Activated CD8-positive, alpha-beta memory T cell treated with anti-CD3 and anti-CD28 coated beads, Interleukin-2, amount 50 U/mL, for 24 hours (primary cell): ENCODE measurements around the gene PGPEP1.
A peak's percentile ranks its signal among the peaks of the same experiment; 100 is the strongest.
"Not testable (repeated sequence)": the region's sequence is repeated elsewhere in the genome, so short reads cannot be mapped to it uniquely, and the experiment has no call there.

Experiments
- DNase-seq: peaks from one replicate; pipeline ENCODE4 v3.0.0-alpha.2; 2020; ENCODE audit errors: extremely low read depth

The PGPEP1 gene

GRCh38 chr19:18364277-18364825 lies 24.0 kb downstream of the PGPEP1 start:
- DNase-seq: not testable (repeated sequence)

DNA sequence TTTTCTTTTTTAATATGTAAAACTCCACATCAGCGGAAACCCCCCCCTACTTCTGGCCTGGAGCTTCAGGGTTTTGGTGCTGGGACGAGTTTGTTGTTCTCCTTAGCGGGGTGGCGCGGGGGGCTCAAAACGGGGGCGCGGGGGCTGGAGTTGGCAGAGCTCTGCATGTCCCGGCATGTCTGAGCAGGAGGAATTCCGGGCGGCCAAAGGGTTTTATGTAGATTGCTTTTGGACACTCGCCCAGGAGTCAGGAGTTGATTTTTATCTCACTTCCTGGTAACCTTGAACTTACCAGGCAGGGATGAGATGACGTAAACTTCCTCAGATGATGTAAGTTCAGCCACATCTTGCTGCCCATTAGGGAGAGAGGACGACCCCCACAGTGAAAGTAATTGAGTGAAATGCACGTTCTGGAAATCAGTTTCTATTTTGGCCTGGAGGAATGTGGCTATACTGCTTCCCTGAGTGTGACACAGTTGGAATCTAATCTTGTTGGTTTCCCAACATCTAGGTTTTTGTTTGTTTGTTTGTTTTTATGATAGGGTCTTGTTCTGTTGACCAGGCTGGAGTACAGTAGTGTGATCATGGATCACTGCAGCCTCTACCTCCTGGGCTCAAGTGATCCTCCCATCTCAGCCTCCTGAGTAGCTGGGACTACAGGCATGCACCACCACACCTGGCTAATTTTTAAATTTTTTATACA lies 24.6 kb downstream of the PGPEP1 start:
- DNase-seq: no peak

GRCh38 chr19:18366021-18366435 lies 25.6 kb downstream of the PGPEP1 start:
- no peak for DNase-seq

DNA sequence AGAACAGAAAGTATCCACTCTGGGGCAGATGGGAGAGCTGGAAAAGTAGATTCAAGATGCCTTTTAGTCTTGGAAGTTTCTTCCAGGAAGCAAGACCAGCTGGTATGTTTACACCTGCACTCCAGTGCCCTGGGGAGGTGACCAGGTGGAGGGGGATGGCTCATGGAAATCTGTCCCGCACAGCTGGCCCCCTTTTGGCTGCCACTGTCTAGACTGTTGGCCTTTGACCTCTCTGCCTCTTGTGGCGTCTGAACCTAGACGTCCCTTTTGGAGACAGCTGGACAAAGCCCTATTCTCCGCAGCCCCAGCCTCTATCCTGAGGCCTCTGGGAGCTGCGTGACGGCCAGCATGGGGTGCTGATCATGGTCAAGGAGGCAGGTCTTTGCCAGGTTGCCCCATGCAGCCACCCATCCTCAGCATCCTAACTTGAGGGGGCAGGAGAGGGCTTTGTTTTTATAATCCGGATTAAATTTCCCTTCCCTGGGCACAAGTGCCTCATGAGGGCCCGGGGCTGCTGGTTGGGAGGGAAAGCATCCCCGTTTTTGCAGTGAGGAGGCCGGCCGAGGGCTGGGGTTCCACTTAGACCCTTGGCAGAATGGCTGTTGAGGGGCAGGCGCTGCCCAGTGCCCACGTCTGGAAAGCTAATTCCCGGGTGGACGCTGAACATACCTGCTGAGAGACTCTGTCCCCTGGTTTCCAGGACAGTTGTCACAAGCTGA lies 28.3 kb downstream of the PGPEP1 start:
- DNase-seq: no peak

DNA sequence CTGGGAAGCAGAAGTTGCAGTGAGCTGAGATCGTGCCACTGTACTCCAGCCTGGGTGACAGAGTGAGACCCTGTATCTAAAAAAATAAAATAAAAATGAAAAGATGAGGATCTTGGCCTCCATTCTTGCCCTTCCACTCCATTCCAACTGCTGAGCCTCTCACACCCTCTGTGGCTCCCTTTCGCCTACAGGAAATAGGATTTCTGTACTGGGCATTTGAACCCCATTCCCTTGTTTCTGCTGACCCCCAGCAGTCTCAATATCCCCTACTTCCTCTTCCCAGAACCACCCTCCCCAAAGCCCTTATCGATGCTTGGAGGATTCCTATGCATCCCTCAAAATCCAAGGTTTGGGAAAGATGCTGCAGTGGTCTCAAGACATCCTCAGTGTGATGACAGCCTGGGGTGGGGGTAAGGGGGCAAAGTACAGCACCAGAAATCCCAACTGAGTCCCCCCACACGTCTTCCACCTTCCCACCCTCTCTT lies 33.1 kb downstream of the PGPEP1 start:
- DNase-seq: no peak

DNA sequence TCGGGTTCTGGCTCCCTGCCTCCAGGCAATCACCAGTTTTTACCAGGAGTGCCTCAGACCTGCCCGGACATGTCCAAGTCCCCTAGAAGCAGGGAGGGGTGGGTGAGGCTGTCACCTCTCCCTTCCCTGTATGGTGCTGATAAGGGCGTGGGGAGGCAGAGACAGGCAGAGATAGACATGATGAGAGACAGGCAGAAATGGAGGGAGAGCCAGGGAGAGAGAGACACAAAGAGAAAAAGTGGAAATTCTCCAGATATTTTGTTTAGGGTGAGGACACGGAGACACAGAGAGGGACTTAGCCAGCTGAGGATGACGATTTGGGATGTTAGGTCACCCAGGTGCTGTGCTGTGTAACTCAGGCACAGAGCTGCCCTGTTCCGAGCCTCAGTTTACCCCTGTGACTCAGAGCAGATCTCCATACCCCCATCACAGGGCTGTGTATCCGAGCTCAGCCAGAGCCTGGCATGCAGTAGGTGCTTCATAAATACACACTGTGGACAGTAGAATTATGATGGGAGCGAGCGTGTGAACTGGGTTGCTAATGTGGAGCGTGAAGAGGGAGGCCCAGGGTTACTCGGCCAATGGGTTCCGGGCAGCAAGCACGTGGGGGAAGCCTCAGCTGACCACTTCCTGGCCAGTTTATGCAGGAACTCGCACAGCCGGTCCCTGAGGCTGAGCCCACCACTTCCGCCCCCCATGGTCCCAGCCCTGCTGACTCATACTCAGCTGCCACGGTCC lies 33.7 kb downstream of the PGPEP1 start:
- DNase-seq: peak; percentile 23

DNA sequence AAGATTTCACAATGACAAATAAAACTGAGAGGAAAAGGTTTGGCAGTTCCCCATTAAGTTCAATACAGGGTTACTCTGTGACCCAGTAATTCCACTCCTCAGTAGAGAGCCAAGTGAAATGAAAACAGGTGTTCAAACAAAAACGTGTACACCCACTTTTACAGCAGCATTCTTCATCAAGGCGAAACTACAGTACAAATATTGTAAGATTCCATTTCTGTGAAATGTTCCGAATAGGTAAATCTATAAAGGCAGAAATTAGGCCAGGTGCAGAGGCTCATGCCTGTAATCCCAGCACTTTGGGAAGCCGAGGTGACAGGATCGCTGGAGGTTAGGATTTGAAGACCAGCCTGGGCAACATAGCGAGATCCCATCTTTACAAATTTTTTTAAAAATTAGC lies 36.6 kb downstream of the PGPEP1 start:
- no peak for DNase-seq

GRCh38 chr19:18379803-18380747 lies 39.7 kb downstream of the PGPEP1 start:
- DNase-seq: no peak

- DNase-seq: no peak
Measured at GRCh38 chr19:18380843-18381242, 40.4 kb downstream of the PGPEP1 start.

GRCh38 chr19:18383622-18384021 lies 43.2 kb downstream of the PGPEP1 start:
- not testable (repeated sequence) for DNase-seq

DNA sequence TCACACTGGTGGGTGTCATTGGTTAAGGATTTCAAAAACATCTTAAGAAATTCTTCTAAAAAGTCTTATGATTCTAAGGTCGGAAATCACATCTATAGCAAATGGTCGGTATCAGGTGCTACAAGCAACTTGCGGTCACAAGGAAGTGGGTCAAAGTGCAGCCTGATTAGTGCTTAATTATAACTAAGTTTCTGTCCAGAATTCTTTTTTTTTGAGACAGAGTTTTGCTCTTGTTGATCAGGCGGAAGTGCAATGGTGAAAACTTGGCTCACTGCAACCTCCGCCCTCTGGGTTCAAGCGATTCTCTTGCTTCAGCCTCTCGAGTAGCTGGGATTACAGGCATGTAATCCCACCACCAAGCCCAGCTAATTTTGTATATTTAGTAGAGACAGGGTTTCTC lies 44.4 kb downstream of the PGPEP1 start:
- no peak for DNase-seq

DNA sequence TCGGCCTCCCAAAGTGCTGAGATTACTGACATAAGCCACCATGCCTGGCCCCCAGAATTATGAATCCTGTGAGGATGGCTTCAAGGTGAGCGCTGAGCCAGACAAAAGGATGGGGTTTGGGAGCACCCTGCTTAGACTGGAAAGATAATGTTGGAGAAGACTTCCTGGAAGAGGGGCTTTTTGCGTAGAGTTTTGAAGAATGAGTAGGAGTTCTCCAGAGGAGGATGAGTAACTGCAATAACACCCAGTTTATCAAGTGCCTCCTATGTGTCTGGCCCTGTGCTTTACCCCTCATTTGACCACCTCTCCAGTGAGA lies 44.9 kb downstream of the PGPEP1 start:
- DNase-seq: no peak

GRCh38 chr19:18385675-18386542 lies 45.5 kb downstream of the PGPEP1 start, which contains the start of gene GDF15:
Gene GDF15 (plus strand): TSS chr19:18386158. CDS start chr19:18386190, 32 bp downstream.
- DNase-seq: no peak

- DNase-seq: no peak
Measured at GRCh38 chr19:18386543-18387271, 46.3 kb downstream of the PGPEP1 start.

- peak; percentile 42 for DNase-seq
Measured at GRCh38 chr19:18388100-18388959, 47.9 kb downstream of the PGPEP1 start.

GRCh38 chr19:18388960-18389725 lies 48.7 kb downstream of the PGPEP1 start:
- DNase-seq: no peak

DNA sequence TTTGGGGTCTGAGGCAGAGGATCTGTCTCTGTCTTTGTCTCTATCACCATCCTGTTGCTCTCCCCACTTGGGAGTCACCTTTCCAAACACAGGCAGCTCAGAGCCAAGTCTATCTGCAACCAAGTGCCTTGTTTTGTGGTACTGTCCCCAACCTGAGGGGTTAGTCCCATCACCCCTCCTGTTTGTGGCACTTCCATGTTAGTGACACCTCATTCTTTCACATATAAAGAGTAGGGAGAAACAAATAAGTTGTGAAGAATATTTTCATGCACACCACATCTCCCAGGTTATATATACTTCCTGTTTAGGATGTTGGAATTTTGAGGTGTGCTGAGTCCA lies 49.3 kb downstream of the PGPEP1 start:
- DNase-seq: no peak
